NCI-H510A (cell line): ENCODE results near the gene CENPP.

Source experiments
- DNase-seq: peaks from one replicate; lab custom pipeline; 2025; lab: John Stamatoyannopoulos, UW

CENPP gene

DNA sequence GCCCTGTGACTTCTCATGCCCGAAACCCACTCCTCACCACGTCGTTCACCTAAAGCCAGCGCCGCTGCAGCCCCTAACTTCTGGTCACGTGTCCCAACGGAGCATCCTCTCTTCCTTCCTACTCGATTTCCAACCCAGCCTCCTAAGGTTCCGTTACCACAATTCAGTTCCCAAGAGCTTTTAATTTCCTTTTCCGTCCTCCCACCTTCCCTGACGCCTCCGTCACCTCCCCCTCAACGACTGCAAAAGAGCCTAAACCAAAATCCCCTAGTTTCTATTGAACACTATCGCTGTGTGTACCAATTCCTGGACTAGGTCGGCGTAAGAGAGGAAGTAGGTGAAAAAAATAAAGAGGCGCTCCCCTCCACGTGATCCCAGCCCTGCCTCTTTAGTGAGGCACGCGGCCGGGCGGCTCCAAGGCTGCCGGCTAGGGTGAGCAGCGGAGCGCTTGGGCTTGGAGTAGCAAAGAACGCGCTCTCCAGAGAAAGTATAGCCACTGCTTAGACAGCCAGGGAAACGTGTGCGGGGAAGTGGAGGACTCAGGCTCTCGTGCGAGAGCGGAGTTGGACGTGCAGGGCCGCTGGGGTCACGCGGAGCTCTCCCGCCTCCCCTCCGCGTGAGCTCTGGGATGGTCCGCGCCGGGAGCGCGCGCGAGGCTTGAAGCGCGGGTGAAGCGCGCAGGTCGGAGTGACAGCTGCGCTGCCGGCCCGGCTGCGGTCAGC, at the start of gene CENPP, which contains the start of gene NOL8:
TSS of gene CENPP (plus strand) at position 685 of the 722 bp plus-strand sequence.
TSS of gene NOL8 (minus strand) at position 82 of the 722 bp plus-strand sequence. CDS start 1,189 bp downstream, outside the sequence.
- DNase-seq: peak; percentile 74

DNA sequence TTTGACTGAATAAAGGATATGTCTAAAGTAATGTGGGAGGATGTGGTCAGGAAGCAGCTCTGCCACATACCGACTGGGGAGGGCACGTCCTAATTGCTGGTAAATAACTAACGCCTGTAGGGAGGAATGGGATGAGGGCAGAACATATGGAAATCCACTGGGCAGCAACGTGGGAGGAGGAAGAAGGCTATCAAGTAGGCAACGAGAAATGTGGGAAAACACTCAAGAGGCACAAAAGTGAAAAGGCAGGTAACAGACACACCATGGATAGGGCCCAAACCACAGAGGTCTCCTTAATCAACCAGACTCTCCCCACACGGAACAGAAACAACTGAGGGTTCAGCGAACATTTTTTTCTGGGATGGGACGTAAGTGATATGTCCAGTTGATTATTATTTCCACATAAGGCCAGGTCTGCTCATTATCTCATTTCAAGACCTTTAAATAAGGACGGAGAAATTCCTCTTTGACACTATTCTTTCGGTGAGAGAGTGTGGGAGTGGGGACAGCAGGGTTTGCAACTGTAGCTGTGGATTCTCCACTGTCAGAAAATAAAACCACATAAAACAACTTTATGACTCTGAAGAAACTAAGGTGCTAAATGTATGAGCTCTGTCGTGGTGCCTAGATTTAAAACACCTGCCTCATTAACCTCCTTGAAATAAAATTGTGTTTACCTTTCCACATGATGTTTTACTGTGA, 49.3 kb upstream of the CENPP start:
- no peak for DNase-seq

DNA sequence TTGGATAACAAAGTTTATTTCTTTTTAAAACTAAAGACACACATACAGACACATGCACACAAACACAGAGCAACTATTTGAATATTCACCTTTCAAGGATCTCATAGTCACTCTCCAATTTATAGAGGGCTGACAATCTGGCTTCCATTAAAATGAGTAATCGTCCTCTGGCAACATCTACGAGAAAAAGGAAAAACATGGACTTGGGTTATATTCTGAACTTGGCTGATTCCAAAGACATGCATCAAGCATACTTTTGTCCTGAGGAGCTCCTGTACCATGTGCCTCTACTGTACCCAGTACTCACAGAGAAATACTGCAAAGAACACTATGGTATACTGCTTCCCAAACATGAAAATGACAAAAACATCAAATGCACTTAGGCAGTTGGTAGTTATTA, 47.6 kb upstream of the CENPP start:
- no peak for DNase-seq

DNA sequence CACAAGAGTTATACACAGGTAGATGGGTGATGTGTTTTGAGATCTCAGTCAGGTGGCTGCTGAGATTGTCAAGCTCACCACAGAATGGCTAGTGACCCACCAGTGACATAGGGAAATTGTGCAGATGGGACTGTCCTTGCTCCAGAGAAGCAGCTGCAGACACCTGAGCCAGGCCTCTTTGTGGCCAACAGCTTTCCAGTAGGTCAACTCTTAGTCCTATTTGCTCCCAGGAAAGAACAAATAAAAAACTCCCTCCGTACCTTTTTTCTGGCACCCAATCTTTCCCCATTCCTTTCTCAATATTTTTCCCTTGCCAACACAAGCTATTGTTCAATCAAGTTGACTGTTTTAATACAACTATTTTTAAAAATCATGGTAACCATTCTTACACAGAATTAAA, 46.5 kb upstream of the CENPP start:
- DNase-seq: no peak

DNA sequence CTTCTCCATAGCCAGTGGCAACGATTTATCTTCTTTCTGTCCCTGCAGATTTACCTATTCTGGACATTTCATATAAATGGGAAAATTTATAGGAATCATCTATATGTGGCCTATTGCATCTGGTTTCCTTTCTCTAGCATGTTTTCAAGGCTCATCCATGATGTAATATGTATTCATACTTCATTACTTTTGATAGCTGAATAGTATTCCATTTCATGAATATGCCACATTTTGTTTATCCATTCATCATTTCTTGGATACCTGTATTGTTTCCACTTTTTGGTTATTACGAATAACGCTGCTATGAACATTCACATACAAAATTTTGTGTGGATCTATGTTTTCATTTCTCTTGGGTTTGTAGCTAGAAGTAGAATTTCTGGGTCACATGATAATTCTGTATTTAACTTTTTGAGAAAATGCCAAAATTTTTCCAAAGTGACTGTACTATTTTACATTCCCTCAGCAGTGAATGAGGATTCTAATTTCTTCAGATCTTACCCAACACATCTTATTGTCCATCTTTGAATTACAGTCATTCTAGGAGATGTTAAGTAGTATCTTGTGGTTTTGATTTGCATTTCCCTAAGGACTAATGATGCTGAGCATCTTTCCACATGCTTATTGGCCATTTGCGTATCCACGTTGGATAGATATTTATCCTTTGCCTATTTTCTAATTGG, 35.9 kb upstream of the CENPP start:
- no peak for DNase-seq

DNA sequence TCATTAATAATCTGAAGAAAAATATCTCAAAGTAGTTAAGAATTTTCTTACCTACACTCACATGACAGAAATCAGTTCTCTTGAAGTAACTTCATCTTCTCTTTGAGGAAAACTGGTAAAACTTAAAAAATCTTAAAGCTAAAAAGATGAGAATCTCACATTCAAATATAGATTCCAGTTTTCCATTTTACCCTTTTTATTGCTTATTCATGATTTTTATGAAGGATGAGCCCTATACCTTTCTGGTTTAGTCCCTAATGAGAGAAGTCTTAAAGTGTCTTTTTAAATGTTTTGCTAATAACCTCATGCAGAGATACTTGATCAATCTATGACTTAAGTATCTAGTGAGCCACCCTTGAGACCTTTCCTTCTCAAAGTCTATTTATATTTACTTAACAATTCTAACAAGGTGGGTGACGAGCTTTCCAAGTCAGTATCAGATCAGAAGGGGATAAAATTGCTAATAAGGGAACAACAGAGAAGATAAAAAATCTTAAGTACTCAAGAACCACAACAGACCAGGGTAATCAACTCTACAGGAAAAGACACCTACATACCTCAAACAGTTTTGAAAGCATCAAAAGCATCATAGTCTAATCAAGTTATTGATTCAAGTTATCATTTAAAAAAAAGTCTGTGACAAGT, 34.8 kb upstream of the CENPP start:
- DNase-seq: no peak

DNA sequence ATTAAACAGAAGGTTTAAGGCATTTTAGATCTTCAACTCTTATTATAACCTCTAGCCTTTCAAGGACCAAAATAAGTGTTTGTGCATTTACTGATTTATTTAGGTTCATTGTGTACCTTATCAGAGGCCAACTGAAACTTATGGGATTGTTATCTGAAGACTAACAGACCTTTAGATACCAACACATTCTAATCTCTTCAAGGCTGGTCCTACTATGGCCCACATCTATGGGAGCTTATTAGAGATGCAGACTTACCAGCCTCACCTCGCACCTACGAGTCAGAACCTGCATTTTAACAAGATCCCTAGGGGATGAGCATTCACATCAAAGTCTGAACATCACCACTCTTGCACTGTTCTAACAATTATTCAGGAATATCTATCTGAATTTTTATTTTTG, 34.2 kb upstream of the CENPP start:
- DNase-seq: no peak

DNA sequence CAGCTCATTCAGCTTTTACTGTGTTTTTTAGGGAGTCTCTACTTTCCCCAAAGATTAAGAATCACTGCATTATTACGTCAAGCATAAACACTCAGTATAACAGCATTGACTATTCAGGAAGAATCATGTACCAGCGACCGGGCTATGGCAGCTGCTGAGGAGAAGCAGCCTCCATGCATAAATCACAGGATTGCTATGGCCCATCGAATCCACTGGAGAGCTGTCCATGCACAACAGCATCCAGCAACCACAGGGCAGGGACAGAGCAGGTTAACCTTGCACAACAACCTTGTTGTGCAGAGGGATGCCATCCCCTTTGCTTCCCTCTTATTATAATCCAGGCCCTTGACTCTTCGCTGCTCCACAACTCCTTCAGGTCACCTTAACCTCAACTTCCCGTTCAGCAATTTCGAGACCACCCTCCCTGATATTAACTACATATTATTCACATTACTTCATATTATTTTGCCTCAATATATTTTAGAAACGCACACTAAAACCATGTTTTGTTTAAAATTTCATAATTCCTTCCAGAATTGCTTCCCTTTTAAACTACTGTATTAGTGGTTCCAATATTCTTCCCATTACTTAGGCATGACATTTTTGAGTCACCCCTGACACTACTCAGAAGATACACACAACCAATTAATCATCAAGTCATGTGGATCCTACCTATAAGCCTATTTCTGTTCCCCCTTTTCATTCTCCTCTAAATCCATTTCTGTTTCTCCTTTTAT, 33.2 kb upstream of the CENPP start:
- DNase-seq: peak; percentile 2

DNA sequence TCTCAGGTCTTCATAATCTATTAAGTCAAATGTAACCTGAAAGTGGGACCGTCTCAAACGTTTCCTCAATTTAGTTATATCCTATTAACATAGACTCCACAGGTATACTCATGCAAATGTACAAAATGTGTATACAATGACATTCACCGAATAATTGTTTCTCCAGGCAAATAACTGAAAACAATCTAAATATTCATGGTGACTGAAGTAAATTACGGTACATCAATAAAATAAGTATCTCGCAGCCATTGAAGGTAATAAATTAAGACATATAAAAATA, 32.7 kb upstream of the CENPP start:
- no peak for DNase-seq

DNA sequence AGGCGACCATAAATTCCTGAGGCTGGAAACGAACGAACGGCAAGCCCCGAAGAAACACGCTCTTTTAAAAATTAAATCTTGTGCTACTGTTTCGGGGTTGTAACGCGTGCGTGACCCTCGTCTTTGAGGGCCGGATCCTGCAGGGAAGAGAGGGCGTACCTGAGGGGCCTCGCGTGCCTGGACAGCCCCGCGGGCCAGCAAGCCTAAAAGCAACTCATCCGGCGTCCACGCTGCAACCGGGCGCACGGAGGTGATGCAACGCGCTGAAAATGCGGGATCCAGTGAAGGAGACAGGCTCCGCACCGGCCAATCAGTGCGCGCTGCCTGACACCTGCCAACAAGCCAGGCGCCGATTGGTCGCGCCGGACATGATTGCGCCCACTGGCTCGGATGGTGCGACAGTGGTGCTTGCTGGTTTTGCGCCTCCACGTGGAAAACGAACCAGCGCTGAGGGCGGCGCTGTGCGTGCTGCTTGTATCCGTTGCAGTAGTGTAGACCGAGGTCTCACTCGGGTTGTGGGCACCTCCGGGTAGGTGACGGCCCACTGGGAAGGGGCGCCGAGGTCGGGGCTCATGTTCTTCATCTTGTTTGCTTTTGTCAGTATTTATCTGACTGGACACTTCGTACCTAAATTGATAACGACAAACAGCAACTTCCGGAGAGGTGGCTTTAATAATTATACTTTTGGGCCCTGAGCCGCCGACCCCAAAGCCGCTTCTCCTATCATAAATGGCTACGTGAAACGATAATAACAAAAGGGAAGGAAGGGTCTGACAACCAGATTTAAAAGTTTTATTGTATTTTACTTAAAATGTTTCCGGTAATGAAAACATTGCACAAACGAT, 32.1 kb upstream of the CENPP start, which contains the start of gene IARS1:
TSS of gene IARS1 (minus strand) at position 246 of the 845 bp plus-strand sequence. CDS start 4,278 bp downstream, outside the sequence.
- DNase-seq: peak; percentile 89

DNA sequence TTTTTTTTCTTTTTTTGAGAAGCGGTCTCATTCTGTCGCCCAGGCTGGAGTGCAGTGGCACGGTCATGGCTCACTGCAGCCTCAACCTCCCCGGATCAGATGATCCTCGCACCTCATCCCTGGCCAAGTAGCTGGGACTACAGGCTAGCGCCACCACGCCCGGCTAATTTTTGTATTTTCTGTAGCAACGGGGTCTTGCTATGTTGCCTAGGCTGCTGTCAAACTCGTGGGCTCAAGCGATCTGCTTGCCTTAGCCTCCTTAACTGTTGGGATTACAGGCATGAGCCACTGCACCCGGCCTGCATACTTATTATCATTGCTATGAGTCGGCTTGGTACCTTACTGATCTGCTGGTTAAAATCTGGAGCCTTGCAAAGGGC, 31.5 kb upstream of the CENPP start:
- no peak for DNase-seq

DNA sequence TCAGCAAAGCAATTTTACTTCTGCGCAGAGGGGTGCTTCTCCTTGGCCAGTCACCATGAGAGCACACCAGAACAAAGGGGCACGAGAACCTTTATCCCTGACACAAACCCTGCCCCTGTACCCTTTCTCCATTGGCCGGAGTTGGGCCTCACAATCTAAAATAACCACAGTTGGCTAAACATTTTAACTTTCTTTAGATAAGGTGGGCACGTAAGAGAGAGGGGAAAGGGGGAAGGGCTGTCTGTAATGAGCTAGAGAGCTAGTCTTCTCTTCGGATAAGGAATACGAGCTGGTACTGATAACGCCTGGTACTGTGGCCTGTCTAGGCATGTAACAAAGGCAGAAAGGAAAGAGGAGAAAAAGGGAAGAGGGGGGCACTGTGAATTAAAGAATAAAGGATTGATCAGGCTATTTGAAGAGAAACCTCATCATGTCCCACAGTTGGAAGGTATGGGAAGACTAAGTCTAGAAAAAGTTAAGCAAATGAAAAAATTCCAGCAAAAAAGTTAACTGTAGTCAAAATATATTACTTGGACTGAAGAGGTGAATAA, 30.4 kb upstream of the CENPP start:
- no peak for DNase-seq

DNA sequence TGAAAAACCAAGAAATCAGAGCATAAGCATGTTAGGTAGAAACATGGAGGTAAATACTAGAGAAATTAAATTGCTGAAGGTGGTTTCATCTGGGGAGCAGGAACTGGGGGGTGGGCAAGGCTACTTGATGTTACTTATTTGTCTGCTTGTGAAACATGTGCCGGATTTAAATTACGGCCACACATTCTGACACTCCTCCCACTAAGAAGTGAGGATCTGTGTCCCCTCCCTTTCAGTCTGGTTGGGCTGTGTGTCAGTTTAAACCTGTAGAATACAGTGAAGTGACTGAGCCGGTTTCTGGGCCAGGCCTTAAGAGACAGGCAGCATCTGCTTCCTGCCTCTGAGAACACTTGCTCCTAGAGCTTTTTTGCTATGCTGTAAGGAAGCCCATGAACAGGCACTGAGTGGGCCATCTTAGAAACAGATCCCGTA, 29.9 kb upstream of the CENPP start:
- DNase-seq: peak; percentile 53

DNA sequence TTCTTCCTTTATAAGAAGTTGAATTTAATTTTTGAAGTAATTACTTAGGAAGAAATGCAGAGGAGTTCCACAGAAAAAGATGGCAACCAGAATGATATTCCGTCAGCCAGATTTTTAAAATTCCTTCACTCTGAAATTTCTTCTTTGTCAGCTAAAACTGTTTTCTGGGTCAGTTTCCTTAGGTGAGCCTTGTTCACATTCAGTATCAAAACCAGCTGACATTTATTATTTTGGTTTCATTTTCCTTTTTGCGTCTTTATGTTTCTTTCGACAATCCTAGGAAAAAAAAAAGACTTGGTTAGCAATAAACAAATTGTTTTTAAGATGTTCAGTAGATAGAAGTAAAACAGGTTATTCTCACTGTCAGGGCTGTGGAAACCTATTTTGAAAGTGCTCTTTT, 28.1 kb upstream of the CENPP start:
- no peak for DNase-seq

DNA sequence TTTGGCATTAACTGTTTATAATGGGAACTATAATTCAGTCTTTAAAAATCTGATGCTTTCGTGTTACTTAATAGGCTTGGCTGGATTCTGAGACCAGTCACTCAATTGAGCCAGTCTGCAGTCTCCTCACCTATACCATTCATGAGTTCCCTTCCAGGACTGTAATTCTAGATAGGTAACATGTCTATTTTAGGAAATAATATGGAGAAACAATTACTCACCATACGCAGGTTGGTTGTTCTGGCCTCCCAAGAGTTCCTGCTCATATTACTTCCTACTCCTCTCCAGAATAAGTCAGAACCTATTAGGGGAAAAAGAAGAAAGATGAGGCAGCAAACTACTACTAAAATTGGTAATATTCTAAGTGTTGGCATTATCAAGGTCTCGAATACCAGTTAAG, 27.7 kb upstream of the CENPP start:
- DNase-seq: no peak

DNA sequence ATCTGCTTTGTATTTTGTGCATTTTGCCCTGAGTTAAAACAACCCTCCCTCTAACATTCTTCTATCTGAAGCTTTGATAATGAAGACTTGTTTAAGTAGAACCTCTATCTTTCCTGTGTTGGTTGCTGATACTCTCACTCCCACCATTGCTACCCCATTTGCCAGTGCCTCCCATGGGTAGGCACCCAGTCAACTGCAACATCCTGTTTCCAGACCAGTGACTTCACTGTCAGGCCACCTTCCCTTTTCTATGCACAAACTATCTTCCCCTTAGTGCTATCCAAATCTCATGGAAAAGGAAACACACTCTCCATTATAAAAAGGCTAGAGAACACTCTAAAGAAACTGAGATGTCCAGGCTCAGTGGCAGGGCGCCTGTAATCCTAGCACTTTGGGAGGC, 26.6 kb upstream of the CENPP start:
- no peak for DNase-seq

DNA sequence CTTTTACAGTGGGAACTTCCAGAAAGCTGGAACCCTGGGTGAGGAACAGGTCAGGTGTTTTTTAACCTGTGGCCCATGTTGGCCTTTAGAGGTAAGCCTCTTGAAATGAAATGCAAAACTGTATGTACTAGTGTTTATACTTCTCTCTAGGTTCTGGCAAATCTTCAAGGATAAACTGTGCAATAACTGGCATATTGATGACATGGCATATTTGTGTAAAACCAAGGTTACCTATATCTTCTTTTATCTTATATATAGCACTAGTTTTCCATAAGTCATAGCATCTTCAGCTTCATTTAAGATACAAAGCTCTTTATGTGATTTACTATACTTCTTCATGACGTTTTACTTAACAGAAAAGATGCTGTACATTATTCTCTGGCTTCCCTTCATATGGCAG, 24.8 kb upstream of the CENPP start:
- no peak for DNase-seq

DNA sequence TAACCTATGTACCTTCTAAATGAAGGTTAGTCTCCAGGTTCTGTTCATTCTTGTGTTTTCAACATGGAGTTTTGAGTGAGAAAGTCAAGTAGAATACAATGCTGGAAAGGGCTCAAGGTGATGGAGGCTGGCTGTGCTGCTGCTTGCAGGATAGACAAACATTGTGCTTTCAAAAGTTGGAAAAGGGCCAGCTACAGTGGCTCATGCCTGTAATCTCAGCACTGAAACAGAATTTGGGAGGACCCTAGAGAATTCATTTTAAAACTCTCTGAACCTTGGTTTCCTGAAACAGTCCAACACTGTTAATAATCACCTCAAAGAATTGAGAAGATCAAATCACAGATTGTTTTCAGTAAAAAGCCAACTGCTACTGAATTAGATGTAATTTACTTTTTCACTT, 16.9 kb upstream of the CENPP start:
- DNase-seq: no peak

DNA sequence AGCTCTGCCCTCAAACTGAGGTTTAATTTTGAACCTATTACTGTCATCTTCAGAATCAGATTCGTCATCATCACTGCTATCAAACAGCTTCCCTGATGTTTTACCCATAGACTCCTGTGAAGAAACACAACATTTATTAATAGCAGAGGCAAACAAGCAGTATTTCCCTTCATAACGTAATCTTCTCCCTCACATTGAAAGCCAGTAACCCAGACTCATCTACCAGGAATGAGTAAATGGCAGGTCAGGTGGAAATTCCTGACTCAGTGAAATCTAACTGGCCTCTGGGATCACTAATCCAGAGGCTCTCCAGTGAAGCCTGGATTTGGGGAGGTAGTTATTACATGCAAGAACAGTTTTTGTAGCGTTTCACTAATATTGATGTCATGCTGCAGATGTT, 15.2 kb upstream of the CENPP start:
- no peak for DNase-seq

DNA sequence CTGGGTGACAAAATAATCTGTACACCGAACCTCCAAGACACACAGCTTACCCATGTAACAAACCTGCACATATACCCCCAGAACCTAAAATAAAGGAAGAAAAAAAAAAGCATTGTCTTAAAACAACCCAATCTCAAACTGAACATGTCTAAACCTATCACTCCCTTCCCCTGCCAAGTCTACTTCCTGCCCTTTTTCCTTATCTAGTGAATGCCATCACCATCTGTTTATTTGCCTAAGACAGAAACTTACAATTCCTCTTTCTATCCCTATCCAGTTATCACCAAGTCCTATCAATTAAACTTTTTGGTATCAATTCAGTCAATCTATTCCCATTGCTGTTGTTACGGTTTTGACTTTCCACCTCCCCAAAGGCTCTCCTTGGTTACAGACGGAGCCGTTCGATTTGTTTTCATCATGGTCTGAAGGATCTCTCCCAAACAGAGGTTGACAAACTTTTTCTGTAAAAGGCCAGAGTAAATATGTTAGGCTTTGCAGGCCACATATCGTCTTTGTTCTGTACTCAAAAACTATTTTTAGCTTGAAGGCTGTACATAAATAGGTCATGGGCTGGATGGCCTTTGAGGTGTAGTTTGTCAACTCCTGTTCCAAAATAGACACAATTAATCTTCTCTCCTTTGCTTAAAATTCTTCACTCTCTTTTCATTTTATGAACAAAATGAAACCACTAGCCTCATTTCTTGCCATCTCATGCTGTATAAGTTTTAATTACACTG, 12.7 kb upstream of the CENPP start:
- no peak for DNase-seq
